LNCaP clone FGC (cell line): ENCODE results near the gene MIS18A.

ENCODE experiments used
- DNase-seq: peaks from one replicate; pipeline ENCODE4 v3.0.0-alpha.2; 2011; ENCODE audit warnings: low read depth
- H3K4me3 ChIP-seq: 2 replicates; pipeline ENCODE4 v1.5.1; 2011; ENCODE audit warnings: mild to moderate bottlenecking, low read depth, low read length, control low read depth
- TF ChIP-seq, protein P1 (sequence below): IDR thresholded peaks from 2 replicates; pipeline ENCODE4 v1.5.1; 2012; ENCODE audit warnings: mild to moderate bottlenecking; ENCODE audit not compliant: control insufficient read depth, insufficient read depth; ENCODE audit errors: extremely low read depth

Gene MIS18A

DNA sequence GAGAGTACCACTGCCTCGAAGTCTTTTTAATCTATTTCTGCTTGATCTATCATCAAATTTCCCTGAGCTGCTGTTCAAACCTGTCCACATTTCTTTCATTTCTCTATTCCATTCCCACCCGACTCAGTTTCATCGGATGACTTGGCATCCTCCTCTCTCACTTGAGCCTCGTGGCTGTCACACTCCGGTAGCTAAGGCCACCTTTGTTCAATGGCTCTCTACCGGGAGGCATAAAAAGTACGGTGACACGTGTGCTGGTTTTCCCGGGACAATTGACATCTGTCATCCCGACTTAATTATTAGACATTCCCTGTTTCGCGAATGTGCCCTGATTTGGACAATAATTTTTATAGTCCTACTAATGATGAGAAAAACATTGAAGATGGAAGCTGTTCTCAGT is 22.6 kb downstream of the MIS18A start:
- TF ChIP-seq, protein P1, sequence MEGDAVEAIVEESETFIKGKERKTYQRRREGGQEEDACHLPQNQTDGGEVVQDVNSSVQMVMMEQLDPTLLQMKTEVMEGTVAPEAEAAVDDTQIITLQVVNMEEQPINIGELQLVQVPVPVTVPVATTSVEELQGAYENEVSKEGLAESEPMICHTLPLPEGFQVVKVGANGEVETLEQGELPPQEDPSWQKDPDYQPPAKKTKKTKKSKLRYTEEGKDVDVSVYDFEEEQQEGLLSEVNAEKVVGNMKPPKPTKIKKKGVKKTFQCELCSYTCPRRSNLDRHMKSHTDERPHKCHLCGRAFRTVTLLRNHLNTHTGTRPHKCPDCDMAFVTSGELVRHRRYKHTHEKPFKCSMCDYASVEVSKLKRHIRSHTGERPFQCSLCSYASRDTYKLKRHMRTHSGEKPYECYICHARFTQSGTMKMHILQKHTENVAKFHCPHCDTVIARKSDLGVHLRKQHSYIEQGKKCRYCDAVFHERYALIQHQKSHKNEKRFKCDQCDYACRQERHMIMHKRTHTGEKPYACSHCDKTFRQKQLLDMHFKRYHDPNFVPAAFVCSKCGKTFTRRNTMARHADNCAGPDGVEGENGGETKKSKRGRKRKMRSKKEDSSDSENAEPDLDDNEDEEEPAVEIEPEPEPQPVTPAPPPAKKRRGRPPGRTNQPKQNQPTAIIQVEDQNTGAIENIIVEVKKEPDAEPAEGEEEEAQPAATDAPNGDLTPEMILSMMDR: no peak
- H3K4me3 ChIP-seq: no peak overlapping the region

DNA sequence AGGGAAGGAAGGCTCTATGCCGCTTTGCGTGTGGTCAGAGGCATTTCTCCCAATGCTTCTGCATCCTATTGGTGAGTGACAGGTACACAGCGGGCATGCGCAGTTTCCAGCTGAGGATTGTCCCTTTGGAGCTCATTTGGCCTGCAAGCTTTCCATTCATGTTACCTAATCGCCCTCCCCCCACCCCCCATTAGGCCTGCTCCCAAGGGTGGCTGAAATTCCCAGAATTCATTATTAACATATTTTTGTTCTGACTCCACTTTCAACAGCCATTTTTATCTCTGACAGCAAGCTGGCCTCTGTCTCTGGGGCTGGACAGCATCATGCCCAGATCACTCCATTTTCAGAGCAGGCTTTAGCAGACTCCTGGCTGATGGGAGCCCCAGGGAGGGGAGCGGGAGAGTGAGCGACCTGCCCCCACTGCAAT is 25.6 kb downstream of the MIS18A start:
- no peak for DNase-seq
- H3K4me3 ChIP-seq: no peak overlapping the region
- TF ChIP-seq, protein P1: no peak

More for the DNA sequence above, 22.6 kb downstream of the MIS18A start:
- no peak for DNase-seq

DNA sequence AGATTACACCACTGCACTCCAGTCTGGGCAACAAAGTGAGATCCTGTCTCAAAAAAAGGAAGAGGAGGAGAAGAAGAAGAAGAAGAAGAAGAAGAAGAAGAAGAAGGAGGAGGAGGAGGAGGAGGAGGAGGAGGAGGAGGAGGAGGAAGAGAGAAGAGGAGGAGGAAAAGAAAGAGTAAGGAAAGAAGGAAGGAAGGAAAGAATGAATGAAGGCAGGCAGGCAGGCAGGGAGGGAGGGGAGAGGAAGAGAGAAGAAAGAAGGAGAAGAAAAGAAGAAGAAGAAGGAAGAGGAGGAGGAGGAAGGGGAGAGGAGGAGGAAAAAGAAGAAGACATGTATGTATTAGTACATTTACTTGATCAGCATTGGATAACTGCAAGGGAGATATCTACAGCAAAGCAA is 26.7 kb downstream of the MIS18A start:
- H3K4me3 ChIP-seq: no peak overlapping the region
- DNase-seq: no peak
- TF ChIP-seq, protein P1: no peak

DNA sequence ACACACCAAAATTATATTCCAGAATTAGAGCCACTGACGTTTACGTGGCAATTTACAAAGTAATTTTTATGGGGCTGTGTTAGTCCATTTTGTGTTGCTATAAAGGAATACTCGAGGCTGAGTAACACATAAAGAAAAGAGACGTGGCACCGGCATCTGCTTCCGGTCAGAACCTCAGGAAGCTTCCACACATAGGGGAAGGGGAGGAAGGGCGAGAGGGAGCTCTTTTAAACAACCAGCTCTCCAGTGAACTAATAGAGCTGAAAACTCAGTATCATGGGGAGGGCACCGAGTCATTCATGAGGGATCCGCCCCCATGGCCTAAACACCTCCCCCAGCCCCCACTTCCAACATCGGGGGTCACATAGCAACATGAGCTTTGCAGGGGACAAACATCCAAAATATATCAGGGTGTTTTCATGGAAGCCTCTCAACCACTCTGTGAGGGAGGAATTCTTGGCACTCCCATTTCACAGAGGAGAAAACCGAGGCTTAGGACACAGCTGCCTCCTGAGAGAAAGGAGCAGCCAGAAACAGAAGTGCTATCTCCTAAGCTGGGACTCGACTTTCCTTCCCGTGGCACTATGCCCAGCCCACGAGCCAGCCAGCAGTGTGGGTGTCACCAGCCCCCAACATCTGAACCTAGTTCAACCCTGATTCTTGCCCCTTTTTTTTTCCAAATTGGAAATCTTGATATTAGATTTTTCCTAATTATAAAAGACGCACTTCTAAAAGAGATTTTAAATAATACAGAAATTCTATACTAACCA is 29.2 kb downstream of the MIS18A start:
- DNase-seq: no peak
- no peak overlapping the region for H3K4me3 ChIP-seq
- TF ChIP-seq, protein P1: no peak

DNA sequence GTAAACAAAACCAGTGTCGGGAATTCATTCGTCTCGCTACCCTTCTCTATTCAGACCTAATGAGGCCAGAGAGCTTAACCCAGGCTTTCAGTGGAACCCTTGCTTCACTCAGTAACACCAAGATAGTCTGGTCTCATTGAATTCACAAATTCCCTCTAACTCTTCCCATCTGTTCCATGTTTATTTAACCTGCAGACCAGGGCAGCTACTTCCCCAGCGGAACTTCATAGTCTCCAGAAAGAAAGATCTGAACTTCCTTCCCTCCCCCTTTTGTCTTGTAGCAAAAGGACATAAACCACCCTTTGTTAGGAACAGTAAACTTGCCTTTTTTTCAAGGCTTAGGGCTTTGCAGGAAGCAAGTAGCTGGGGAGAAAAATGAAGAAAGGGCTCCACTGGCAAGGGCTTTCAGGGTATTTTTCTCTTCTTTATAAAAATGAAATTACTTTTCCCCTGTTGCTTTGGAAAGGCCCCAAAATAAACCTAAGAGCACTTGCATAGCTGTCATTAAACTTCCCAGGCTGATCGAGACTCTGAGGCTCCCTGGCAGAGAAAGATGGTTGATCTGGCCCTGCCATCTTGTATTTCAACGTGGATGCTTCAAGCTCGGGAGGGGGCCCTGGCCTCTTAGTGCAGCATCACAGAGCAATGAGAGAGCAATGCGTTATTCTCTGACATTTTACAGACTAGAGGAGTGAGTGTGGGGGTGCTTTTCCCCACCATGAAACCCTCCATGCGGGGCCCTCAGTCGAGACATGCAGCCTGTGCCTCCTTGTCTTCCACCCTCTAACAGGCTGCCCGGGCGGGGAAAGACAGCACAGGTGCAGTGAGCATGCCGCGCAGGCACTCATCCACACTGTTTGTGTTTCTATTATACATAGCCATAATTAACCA is 30.0 kb downstream of the MIS18A start:
- TF ChIP-seq, protein P1: no peak
- H3K4me3 ChIP-seq: no peak overlapping the region
- no peak for DNase-seq

DNA sequence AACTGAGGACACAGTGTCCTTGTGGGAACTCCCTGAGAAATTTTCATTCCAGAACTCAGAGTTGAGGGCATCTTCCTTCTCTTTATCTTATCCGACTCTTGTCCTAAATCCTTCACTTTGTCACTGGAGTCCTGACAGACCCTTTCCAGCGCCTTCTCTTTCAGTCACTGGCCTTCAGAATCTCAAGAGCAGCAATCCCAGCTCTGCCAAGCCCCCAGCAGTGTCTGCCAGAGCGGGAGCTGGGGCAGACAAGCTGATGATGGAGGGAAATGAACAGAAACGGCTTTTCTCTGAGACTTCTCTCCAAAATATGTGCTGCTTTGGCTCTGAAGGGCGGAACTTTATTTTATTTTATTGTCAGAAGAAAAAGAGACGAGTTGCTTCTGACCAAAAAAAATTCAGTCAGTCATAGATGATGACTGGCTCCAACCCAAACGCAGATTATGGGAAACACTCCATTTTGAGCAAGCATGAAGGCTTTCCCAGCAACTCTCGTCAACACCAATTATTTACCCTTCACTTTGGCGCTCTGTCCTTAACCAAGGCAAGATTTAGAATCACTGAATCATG is 32.2 kb downstream of the MIS18A start:
- DNase-seq: no peak
- H3K4me3 ChIP-seq: no peak overlapping the region
- TF ChIP-seq, protein P1: no peak
